IMR-90 (cell line): ENCODE results near the gene FSIP1. TPM values are rescaled to one million over a fixed set of nuclear protein-coding genes. Genes with fewer than 3 reads are reported as not detected.

ENCODE experiments used
- ATAC-seq: fragments of 200-7000 bp; cut with Tn5 transposase; 2 replicates; pipeline ENCODE4 v1.9.1; 2020; ENCODE audit warnings: low read depth, mild to moderate bottlenecking, moderate library complexity
- BruUV-seq: library from RNA; stranded (reverse); fragments of 400-500 nt; replicated peaks from 2 replicates; lab custom pipeline; 2021; lab: Mats Ljungman, UMichigan
- CTCF ChIA-PET: fragments of 300-600 bp; formaldehyde crosslinking; extraction: SDS; loops from one replicate; lab custom pipeline; 2021; ENCODE audit warnings: antibody characterized with exemption; lab: Yijun Ruan, JAX
- POLR2A ChIA-PET: fragments of 300-600 bp; sonication (Branson Sonifier 250); formaldehyde crosslinking; loops from one replicate; lab custom pipeline; 2022; ENCODE audit warnings: antibody characterized with exemption; ENCODE audit not compliant: unreplicated experiment; lab: Charles Lee
- DNase-seq: peaks from one replicate; pipeline ENCODE4 v3.0.0; 2013
- H2AFZ ChIP-seq: replicated peaks from 2 replicates; pipeline ENCODE3; 2013; ENCODE audit warnings: low read length, mild to moderate bottlenecking; ENCODE audit not compliant: poor library complexity
- H2AK5ac ChIP-seq: 2 replicates; pipeline ENCODE4 v1.6.1; 2013; ENCODE audit warnings: low read depth, low read length, inconsistent platforms
- H2AK9ac ChIP-seq: replicated peaks from 2 replicates; pipeline ENCODE3; 2013; ENCODE audit warnings: mild to moderate bottlenecking, low read depth, low read length, moderate library complexity; ENCODE audit not compliant: poor library complexity
- H2BK120ac ChIP-seq: 2 replicates; pipeline ENCODE4 v1.6.1; 2013; ENCODE audit warnings: low read depth, low read length, inconsistent platforms
- H2BK15ac ChIP-seq: 3 replicates; pipeline ENCODE4 v1.6.1; 2013; ENCODE audit warnings: low read depth, low read length, inconsistent platforms
- H2BK20ac ChIP-seq: 2 replicates; pipeline ENCODE4 v1.6.1; 2013; ENCODE audit warnings: low read depth, mild to moderate bottlenecking, inconsistent platforms, low read length, moderate library complexity
- H2BK5ac ChIP-seq: 2 replicates; pipeline ENCODE4 v1.6.1; 2013; ENCODE audit warnings: mild to moderate bottlenecking, low read depth, low read length, inconsistent platforms; ENCODE audit not compliant: poor library complexity, severe bottlenecking
- H3K14ac ChIP-seq: replicated peaks from 2 replicates; pipeline ENCODE4 v1.6.1; 2013; ENCODE audit warnings: low read depth, low read length, inconsistent platforms
- H3K18ac ChIP-seq: 2 replicates; pipeline ENCODE4 v1.6.1; 2013; ENCODE audit warnings: low read depth, low read length, control low read depth
- H3K23ac ChIP-seq: 2 replicates; pipeline ENCODE4 v1.6.1; 2013; ENCODE audit warnings: low read depth, low read length, inconsistent platforms
- H3K27ac ChIP-seq: 2 replicates; pipeline ENCODE4 v1.5.1; 2013; ENCODE audit warnings: mild to moderate bottlenecking, control low read depth, low read length; ENCODE audit not compliant: insufficient read depth
- H3K27me3 ChIP-seq: 2 replicates; pipeline ENCODE4 v1.6.1; 2013; ENCODE audit warnings: low read length; ENCODE audit not compliant: control insufficient read depth, insufficient read depth
- H3K36me3 ChIP-seq: 2 replicates; pipeline ENCODE4 v1.6.1; 2013; ENCODE audit warnings: low read length, mixed read lengths; ENCODE audit not compliant: control insufficient read depth, insufficient read depth
- H3K4ac ChIP-seq: 2 replicates; pipeline ENCODE4 v1.6.1; 2013; ENCODE audit warnings: low read depth, low read length, inconsistent platforms
- H3K4me1 ChIP-seq: 2 replicates; pipeline ENCODE4 v1.6.1; 2013; ENCODE audit warnings: low read length, mixed read lengths; ENCODE audit not compliant: control insufficient read depth, insufficient read depth
- H3K4me2 ChIP-seq: 2 replicates; pipeline ENCODE4 v1.6.1; 2013; ENCODE audit warnings: low read depth, mild to moderate bottlenecking, control low read depth, low read length, moderate library complexity
- H3K4me3 ChIP-seq: 2 replicates; pipeline ENCODE4 v1.5.1; 2013; ENCODE audit warnings: low read depth, mild to moderate bottlenecking, control low read depth, low read length, moderate library complexity; ENCODE audit not compliant: insufficient read depth
- H3K56ac ChIP-seq: 2 replicates; pipeline ENCODE4 v1.6.1; 2013; ENCODE audit warnings: low read length, inconsistent platforms; ENCODE audit not compliant: insufficient read depth; ENCODE audit errors: extremely low read depth
- H3K79me1 ChIP-seq, 2 experiments: 2 replicates each; pipeline ENCODE4 v1.6.1; 2013; ENCODE audit warnings: low read length in 2 of 2, inconsistent platforms in 1 of 2, low read depth in 1 of 2
- H3K9ac ChIP-seq: 2 replicates; pipeline ENCODE4 v1.6.1; 2013; ENCODE audit warnings: low read depth, low read length, control low read depth
- H3K9me1 ChIP-seq: 2 replicates; pipeline ENCODE4 v1.6.1; 2013; ENCODE audit warnings: low read length, inconsistent platforms; ENCODE audit not compliant: insufficient read depth
- H3K9me3 ChIP-seq: 2 replicates; pipeline ENCODE4 v1.6.1; 2013; ENCODE audit warnings: low read length; ENCODE audit not compliant: control insufficient read depth, insufficient read depth
- H4K20me1 ChIP-seq: 2 replicates; pipeline ENCODE4 v1.6.1; 2013; ENCODE audit warnings: low read length, inconsistent platforms; ENCODE audit not compliant: insufficient read depth
- H4K5ac ChIP-seq: 2 replicates; pipeline ENCODE4 v1.6.1; 2013; ENCODE audit warnings: mild to moderate bottlenecking, low read depth, low read length, control low read depth
- H4K8ac ChIP-seq, 2 experiments: 2 replicates each; pipeline ENCODE4 v1.6.1; 2013; ENCODE audit warnings: low read depth in 2 of 2, low read length in 2 of 2, control low read depth in 1 of 2, inconsistent platforms in 1 of 2
- H4K91ac ChIP-seq: 2 replicates; pipeline ENCODE4 v1.6.1; 2013; ENCODE audit warnings: low read depth, low read length, inconsistent platforms; ENCODE audit not compliant: insufficient read depth
- CEBPB ChIP-seq: IDR thresholded peaks from 2 replicates; pipeline ENCODE4 v1.6.1; 2012; ENCODE audit warnings: low read depth, low read length, improper control_type of control experiment
- CTCF ChIP-seq: conservative IDR thresholded peaks from 2 replicates; pipeline ENCODE4 v1.5.1; 2012; ENCODE audit warnings: mild to moderate bottlenecking, low read depth, low read length, improper control_type of control experiment
- ELK1 ChIP-seq: fragments of 150-350 bp; IDR thresholded peaks from 2 replicates; pipeline ENCODE4 v1.6.1; 2016; ENCODE audit warnings: low read depth, mild to moderate bottlenecking, low read length, moderate library complexity, borderline replicate concordance
- MAFK ChIP-seq: IDR thresholded peaks from 2 replicates; pipeline ENCODE4 v1.6.1; 2012; ENCODE audit warnings: low read depth, low read length, improper control_type of control experiment
- MAZ ChIP-seq: IDR thresholded peaks from 2 replicates; pipeline ENCODE4 v1.6.1; 2012; ENCODE audit warnings: low read depth, mild to moderate bottlenecking, low read length, improper control_type of control experiment, moderate library complexity, borderline replicate concordance
- MXI1 ChIP-seq: IDR thresholded peaks from 2 replicates; pipeline ENCODE4 v1.6.1; 2012; ENCODE audit warnings: low read depth, mild to moderate bottlenecking, low read length, moderate library complexity, borderline replicate concordance
- RAD21 ChIP-seq: IDR thresholded peaks from 2 replicates; pipeline ENCODE4 v1.6.1; 2012; ENCODE audit warnings: low read length, improper control_type of control experiment
- RCOR1 ChIP-seq: IDR thresholded peaks from 2 replicates; pipeline ENCODE4 v1.6.1; 2012; ENCODE audit warnings: mild to moderate bottlenecking, low read length, improper control_type of control experiment; ENCODE audit not compliant: insufficient replicate concordance
- RFX5 ChIP-seq: IDR thresholded peaks from 2 replicates; pipeline ENCODE4 v1.8.0; 2012; ENCODE audit warnings: low read depth, mild to moderate bottlenecking, low read length, moderate library complexity
- SMC3 ChIP-seq: fragments of 150-350 bp; IDR thresholded peaks from 2 replicates; pipeline ENCODE4 v1.6.1; 2016; ENCODE audit warnings: low read depth, mild to moderate bottlenecking, antibody characterized with exemption, low read length, moderate library complexity
- USF2 ChIP-seq: fragments of 150-350 bp; IDR thresholded peaks from 2 replicates; pipeline ENCODE4 v1.6.1; 2017; ENCODE audit warnings: mild to moderate bottlenecking, antibody characterized with exemption, low read length, low read depth
- WGBS, 2 experiments: methylation state at CpG; one replicate each; pipeline versions ENCODE4 v1.1.5 to v1.1.7; 2013; ENCODE audit warnings: missing lambda C conversion rate in 2 of 2; ENCODE audit not compliant: insufficient read length in 1 of 2; ENCODE audit errors: extremely low coverage in 2 of 2; 5-methylcytosine and 5-hydroxymethylcytosine counted together
- dilution Hi-C: fragments of 300-500 bp; cut with HindIII; formaldehyde crosslinking; loops from one replicate; pipeline ENCODE4 v1.14.3; 2018; ENCODE audit warnings: low sequenced_read_pairs; ENCODE audit not compliant: unreplicated experiment
- in situ Hi-C: fragments of 300-500 bp; cut with MboI; formaldehyde crosslinking; loops from 3 replicates; pipeline ENCODE4 v1.14.3; 2019; ENCODE audit warnings: low sequenced_read_pairs, inconsistent platforms, mixed read lengths
- intact Hi-C: fragments of 100-400 bp; cut with micrococcal nuclease; formaldehyde crosslinking; loops from 2 replicates; pipeline ENCODE4 v1.10.0; 2022
- polyA plus RNA-seq, 3 experiments: library from polyadenylated mRNA; depleted of rRNA; stranded (reverse); fragments of >200 nt; gene quantifications; 2 replicates each; pipeline ENCODE4 v1.2.3, GENCODE V29; 2012; ENCODE audit warnings: low replicate concordance in 1 of 3
- total RNA-seq: library from RNA; depleted of rRNA; stranded (reverse); fragments of >200 nt; gene quantifications from 2 replicates; pipeline ENCODE4 v1.2.3, GENCODE V29; 2012

FSIP1 gene
- total and polyA plus RNA-seq, 2 of the 4 experiments (the other 2 are of a cell fraction) = 0.10 to 0.18 TPM

DNA sequence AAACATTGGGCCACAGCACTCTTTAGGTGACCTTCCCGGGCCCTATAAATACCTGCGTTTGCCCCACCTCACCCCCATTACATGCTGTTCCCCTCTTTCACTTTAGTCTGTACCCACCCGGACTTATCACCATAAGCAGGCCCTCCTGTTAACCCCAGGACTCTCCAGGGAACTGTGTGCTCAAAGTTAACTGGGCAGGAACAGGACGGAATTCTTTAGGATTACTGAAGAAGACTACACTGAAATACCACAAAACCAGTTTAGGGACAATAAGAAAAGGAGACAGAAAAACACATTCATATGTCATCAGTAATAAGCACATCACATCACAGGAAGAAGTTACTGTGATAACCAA is 45.5 kb downstream of the FSIP1 start:
- ChIA-PET CTCF (no interaction called here), POLR2A (no interaction called here)

More for the DNA sequence above, 45.5 kb downstream of the FSIP1 start:
- Histone ChIP-seq H2AK5ac (no peak overlapping the region), H3K23ac (no peak overlapping the region), H3K36me3 (no peaks in the 10 kb centered on the region), H3K9me1 (peaks cover 2% of the 10 kb centered on the region; the same call in 1 of the 2 replicates), H2BK15ac (no peak overlapping the region), H3K27ac (no peak overlapping the region), H3K4ac (no peak overlapping the region), H3K4me1 (peaks cover 5% of the 10 kb centered on the region), H3K14ac (no peak overlapping the region), H4K5ac (no peak overlapping the region), H2AFZ (no peak overlapping the region), H4K91ac (no peak overlapping the region), H3K27me3 (no peaks in the 10 kb centered on the region), H3K9me3 (no peaks in the 10 kb centered on the region), H2BK5ac (no peak overlapping the region), H4K20me1 (no peaks in the 10 kb centered on the region), H3K79me1 (no peaks in the 10 kb centered on the region), H3K9ac (no peak overlapping the region), H3K4me3 (no peak overlapping the region), H4K8ac (no peak overlapping the region), H2AK9ac (no peak overlapping the region), H2BK20ac (no peak overlapping the region), H3K4me2 (no peak overlapping the region), H2BK120ac (no peak overlapping the region), H3K56ac (no peak overlapping the region), H3K18ac (no peak overlapping the region)
- TF ChIP-seq RAD21 (no peak), MAFK (no peak), RFX5 (no peak), MXI1 (no peak), CTCF (no peak), USF2 (no peak), RCOR1 (no peak), CEBPB (no peak), ELK1 (no peak), SMC3 (no peak), MAZ (no peak)
- dilution Hi-C loops (no loop called here), intact Hi-C loops (no loop called here), in situ Hi-C loops (no loop called here)
- DNase-seq (no peak), ATAC-seq (no peak)
- 38% methylated on average over 2 of the region's 4 CpGs; no CpG with 5 or more reads in 1 of the 2 experiments for WGBS, 2 experiments
- BruUV-seq = no TSS peak
